Trophoblast cell (in vitro differentiated cells and primary cell): Measurements from ENCODE around the gene DLG2.

ENCODE experiments used
- DNase-seq, 2 donors: peaks; one replicate each; pipeline ENCODE4 v3.0.0-alpha.2; 2016
- H2AFZ ChIP-seq: 2 replicates; pipeline ENCODE4 v1.6.1; 2013; ENCODE audit warnings: low read length, moderate library complexity, mild to moderate bottlenecking; ENCODE audit not compliant: insufficient read depth, poor library complexity
- H2AK5ac ChIP-seq: 2 replicates; pipeline ENCODE4 v1.6.1; 2013; ENCODE audit warnings: mild to moderate bottlenecking, low read length
- H2BK120ac ChIP-seq: 2 replicates; pipeline ENCODE4 v1.6.1; 2013; ENCODE audit warnings: low read length, mild to moderate bottlenecking, moderate library complexity; ENCODE audit not compliant: insufficient read depth, poor library complexity
- H2BK12ac ChIP-seq: 2 replicates; pipeline ENCODE4 v1.6.1; 2013; ENCODE audit warnings: mild to moderate bottlenecking, low read length, moderate library complexity
- H2BK5ac ChIP-seq: 2 replicates; pipeline ENCODE4 v1.6.1; 2013; ENCODE audit warnings: low read length, low read depth, moderate library complexity, mild to moderate bottlenecking; ENCODE audit not compliant: poor library complexity
- H3K14ac ChIP-seq: 2 replicates; pipeline ENCODE4 v1.6.1; 2013; ENCODE audit warnings: mild to moderate bottlenecking, low read length
- H3K18ac ChIP-seq: 2 replicates; pipeline ENCODE4 v1.6.1; 2013; ENCODE audit warnings: mild to moderate bottlenecking, low read length
- H3K23ac ChIP-seq: 2 replicates; pipeline ENCODE4 v1.6.1; 2013; ENCODE audit warnings: low read length
- H3K27ac ChIP-seq: 2 replicates; pipeline ENCODE4 v1.5.1; 2013; ENCODE audit warnings: low read depth, mild to moderate bottlenecking, inconsistent platforms, low read length, moderate library complexity
- H3K27me3 ChIP-seq: 2 replicates; pipeline ENCODE4 v1.6.1; 2013; ENCODE audit warnings: inconsistent platforms, mild to moderate bottlenecking, low read length, moderate library complexity; ENCODE audit not compliant: insufficient read depth
- H3K36me3 ChIP-seq, 2 experiments: 1 replicate in 1 of 2; 2 replicates in 1 of 2; pipeline ENCODE4 v1.6.1; 2013; ENCODE audit warnings: low read length in 2 of 2, mild to moderate bottlenecking in 2 of 2, moderate library complexity in 1 of 2; ENCODE audit not compliant: insufficient read depth in 2 of 2, control insufficient read depth in 1 of 2
- H3K4ac ChIP-seq: 2 replicates; pipeline ENCODE4 v1.6.1; 2013; ENCODE audit warnings: low read depth, mild to moderate bottlenecking, low read length, moderate library complexity
- H3K4me1 ChIP-seq, 2 experiments: 1 replicate in 1 of 2; 2 replicates in 1 of 2; pipeline ENCODE4 v1.6.1; 2013; ENCODE audit warnings: low read length in 2 of 2, mild to moderate bottlenecking in 2 of 2, moderate library complexity in 1 of 2; ENCODE audit not compliant: insufficient read depth in 2 of 2, control insufficient read depth in 1 of 2
- H3K4me2 ChIP-seq: 2 replicates; pipeline ENCODE4 v1.6.1; 2013; ENCODE audit warnings: inconsistent platforms, mild to moderate bottlenecking, low read length, moderate library complexity
- H3K4me3 ChIP-seq: 2 replicates; pipeline ENCODE4 v1.5.1; 2013; ENCODE audit warnings: mild to moderate bottlenecking, low read depth, low read length, inconsistent platforms
- H3K79me1 ChIP-seq: one replicate; pipeline ENCODE4 v1.6.1; 2013; ENCODE audit warnings: low read length
- H3K79me2 ChIP-seq: 2 replicates; pipeline ENCODE4 v1.6.1; 2013; ENCODE audit warnings: low read length, mild to moderate bottlenecking; ENCODE audit not compliant: control insufficient read depth, insufficient read depth, poor library complexity
- H3K9ac ChIP-seq: 2 replicates; pipeline ENCODE4 v1.6.1; 2013; ENCODE audit warnings: mild to moderate bottlenecking, low read length
- H3K9me3 ChIP-seq: 2 replicates; pipeline ENCODE4 v1.6.1; 2013; ENCODE audit warnings: low read depth, mild to moderate bottlenecking, control low read depth, inconsistent platforms, low read length; ENCODE audit not compliant: insufficient read depth
- H4K12ac ChIP-seq: 2 replicates; pipeline ENCODE4 v1.6.1; 2013; ENCODE audit warnings: low read depth, mild to moderate bottlenecking, low read length, moderate library complexity
- H4K8ac ChIP-seq: 2 replicates; pipeline ENCODE4 v1.6.1; 2013; ENCODE audit warnings: low read depth, mild to moderate bottlenecking, low read length, moderate library complexity
- H4K91ac ChIP-seq: one replicate; pipeline ENCODE4 v1.6.1; 2013; ENCODE audit warnings: low read depth, mild to moderate bottlenecking, low read length, moderate library complexity
- WGBS: extraction: QIAGEN DNeasy Blood & Tissue Kit; methylation state at CpG from one replicate; pipeline ENCODE4 v1.1.7; 2013; ENCODE audit warnings: missing lambda C conversion rate; ENCODE audit not compliant: insufficient read length, insufficient coverage; ENCODE audit errors: extremely low coverage; 5-methylcytosine and 5-hydroxymethylcytosine counted together

Gene DLG2

DNA sequence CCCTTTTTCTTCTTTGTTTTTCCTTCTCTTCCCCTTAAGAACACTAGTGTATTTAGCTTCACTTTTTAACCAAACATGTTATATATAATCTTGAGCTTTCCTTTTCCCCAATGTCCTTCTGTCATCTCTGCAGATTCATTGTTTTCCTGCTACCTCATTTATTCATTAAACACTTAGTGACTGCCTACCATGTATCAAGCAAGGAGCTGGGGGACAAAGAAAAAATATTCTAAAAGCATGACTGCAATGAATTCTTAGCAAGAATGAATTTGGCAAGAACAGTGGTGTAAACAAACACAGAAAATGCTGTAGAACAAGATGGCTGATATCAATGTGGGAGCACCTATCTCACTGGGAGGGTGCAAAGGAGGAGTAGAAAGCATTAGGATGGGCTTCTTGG, 2094.0 kb downstream of the DLG2 start:
- H2BK12ac ChIP-seq, result no peak overlapping the region
- H3K23ac ChIP-seq, result no peak overlapping the region
- no peaks in the 10 kb centered on the region for H3K79me2 ChIP-seq
- no peak overlapping the region for H2AFZ ChIP-seq
- no peak overlapping the region for H3K27ac ChIP-seq
- no peak overlapping the region for H3K18ac ChIP-seq
- no peak overlapping the region for H3K4ac ChIP-seq
- no peak overlapping the region for H3K4me3 ChIP-seq
- H3K27me3 ChIP-seq, result no peaks in the 10 kb centered on the region
- no peak overlapping the region for H2BK5ac ChIP-seq
- no peaks in the 10 kb centered on the region for H3K79me1 ChIP-seq
- peak in 1 of 2 donors; percentile 18 for DNase-seq
- H3K9ac ChIP-seq, result no peak overlapping the region
- no peak overlapping the region for H2AK5ac ChIP-seq
- H3K9me3 ChIP-seq, result no peaks in the 10 kb centered on the region
- no peak overlapping the region for H4K12ac ChIP-seq
- no peak overlapping the region for H3K14ac ChIP-seq
- no peak overlapping the region for H4K91ac ChIP-seq
- H3K4me1 ChIP-seq, result no peaks in the 10 kb centered on the region
- no peak overlapping the region for H4K8ac ChIP-seq
- no peak overlapping the region for H2BK120ac ChIP-seq
- H3K36me3 ChIP-seq, result no peaks in the 10 kb centered on the region
- no peak overlapping the region for H3K4me2 ChIP-seq

DNA sequence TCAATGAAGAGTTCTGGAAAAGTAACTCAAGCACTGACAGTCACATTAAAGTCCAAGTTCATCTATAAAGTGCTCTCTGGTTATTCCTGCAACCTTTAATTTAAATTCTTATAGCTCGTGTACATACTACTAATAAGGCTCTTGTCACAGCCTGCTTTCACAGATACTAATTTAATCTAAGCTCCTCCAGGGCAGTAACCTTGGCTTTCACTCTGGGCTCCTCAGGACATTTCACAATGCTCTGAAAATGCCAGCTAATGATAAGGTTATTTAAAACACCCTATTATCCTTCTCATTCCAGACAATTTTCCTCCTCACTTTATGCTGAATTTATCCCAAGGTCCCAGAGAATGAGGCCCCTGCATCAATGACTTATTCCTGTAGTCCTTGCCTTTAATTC, 2098.3 kb downstream of the DLG2 start:
- H2AFZ ChIP-seq, result no peak overlapping the region
- H3K4me3 ChIP-seq, result no peak overlapping the region
- no peak for DNase-seq
- H3K4me1 ChIP-seq, result no peaks in the 10 kb centered on the region
- no peak overlapping the region for H4K8ac ChIP-seq
- H3K14ac ChIP-seq, result no peak overlapping the region
- no peaks in the 10 kb centered on the region for H3K9me3 ChIP-seq
- WGBS, result no CpG with 5 or more reads among the region's 1 CpG
- H3K79me1 ChIP-seq, result no peaks in the 10 kb centered on the region
- H3K79me2 ChIP-seq, result no peaks in the 10 kb centered on the region
- H3K4ac ChIP-seq, result no peak overlapping the region
- no peak overlapping the region for H4K12ac ChIP-seq
- H2AK5ac ChIP-seq, result no peak overlapping the region
- H2BK120ac ChIP-seq, result no peak overlapping the region
- H2BK5ac ChIP-seq, result no peak overlapping the region
- H3K18ac ChIP-seq, result no peak overlapping the region
- no peak overlapping the region for H3K27ac ChIP-seq
- H4K91ac ChIP-seq, result no peak overlapping the region
- no peak overlapping the region for H3K4me2 ChIP-seq
- H2BK12ac ChIP-seq, result no peak overlapping the region
- H3K23ac ChIP-seq, result no peak overlapping the region
- no peaks in the 10 kb centered on the region for H3K27me3 ChIP-seq
- no peak overlapping the region for H3K9ac ChIP-seq
- H3K36me3 ChIP-seq, result no peaks in the 10 kb centered on the region

DNA sequence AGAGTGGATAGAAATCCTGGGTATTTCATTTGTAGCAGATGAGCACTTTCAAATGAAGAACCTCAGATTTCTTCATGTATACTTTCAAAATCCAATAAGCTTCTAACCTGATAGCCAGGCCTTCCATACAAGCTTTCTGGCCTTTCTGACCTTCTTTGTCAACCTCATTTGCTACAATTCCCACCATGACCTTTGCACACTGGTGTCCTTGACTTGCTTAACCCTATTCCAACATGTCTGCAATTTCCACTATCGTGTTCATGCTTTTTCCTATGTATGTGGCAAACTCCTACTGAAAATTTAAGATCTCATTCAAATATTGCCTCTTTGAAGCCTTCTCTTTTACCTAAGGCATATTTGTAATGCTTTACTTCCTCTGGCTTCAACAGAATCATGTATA, 2098.9 kb downstream of the DLG2 start:
- Histone ChIP-seq H3K4me1 (no peaks in the 10 kb centered on the region), H2AK5ac (no peak overlapping the region), H2AFZ (no peak overlapping the region), H3K18ac (no peak overlapping the region), H3K79me2 (no peaks in the 10 kb centered on the region), H3K9ac (no peak overlapping the region), H3K4me2 (no peak overlapping the region), H3K36me3 (no peaks in the 10 kb centered on the region), H3K9me3 (no peaks in the 10 kb centered on the region), H2BK5ac (no peak overlapping the region), H3K27me3 (no peaks in the 10 kb centered on the region), H4K91ac (no peak overlapping the region), H3K4ac (no peak overlapping the region), H3K4me3 (no peak overlapping the region), H4K12ac (no peak overlapping the region), H2BK120ac (no peak overlapping the region), H3K79me1 (no peaks in the 10 kb centered on the region), H3K14ac (no peak overlapping the region), H3K23ac (no peak overlapping the region), H4K8ac (no peak overlapping the region), H3K27ac (no peak overlapping the region), H2BK12ac (no peak overlapping the region)
- no CpG with 5 or more reads among the region's 1 CpG for WGBS
- DNase-seq, result no peak

DNA sequence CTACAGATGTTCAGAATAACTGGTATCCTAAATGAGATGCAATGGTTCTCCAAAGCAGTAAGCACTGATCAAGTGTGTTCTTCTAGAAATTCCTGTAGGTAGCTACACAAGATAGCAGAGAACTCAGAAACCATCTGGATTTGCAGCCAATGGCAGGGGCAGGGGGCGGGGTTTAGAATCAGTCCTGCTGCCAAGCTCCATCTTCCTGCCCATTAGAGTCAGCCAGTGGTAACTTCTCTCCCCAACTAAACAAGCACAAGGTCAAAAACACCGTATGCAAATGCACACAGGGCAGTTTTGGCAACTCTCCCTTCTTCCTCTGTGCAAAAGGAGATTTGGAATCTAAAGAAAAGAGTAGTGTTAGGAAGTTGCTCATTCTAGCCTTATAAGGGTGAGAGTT, 2103.5 kb downstream of the DLG2 start:
- H4K91ac ChIP-seq, result no peak overlapping the region
- no peak overlapping the region for H3K14ac ChIP-seq
- no peaks in the 10 kb centered on the region for H3K9me3 ChIP-seq
- no peak overlapping the region for H2BK12ac ChIP-seq
- no peak overlapping the region for H2BK120ac ChIP-seq
- H3K4me2 ChIP-seq, result no peak overlapping the region
- no peak overlapping the region for H3K4me3 ChIP-seq
- no peaks in the 10 kb centered on the region for H3K36me3 ChIP-seq
- H3K23ac ChIP-seq, result no peak overlapping the region
- no peak overlapping the region for H2BK5ac ChIP-seq
- H3K9ac ChIP-seq, result no peak overlapping the region
- no peaks in the 10 kb centered on the region for H3K79me1 ChIP-seq
- H2AFZ ChIP-seq, result no peak overlapping the region
- no peak overlapping the region for H4K8ac ChIP-seq
- no peak overlapping the region for H3K27ac ChIP-seq
- no peaks in the 10 kb centered on the region for H3K4me1 ChIP-seq
- H3K27me3 ChIP-seq, result no peaks in the 10 kb centered on the region
- H4K12ac ChIP-seq, result no peak overlapping the region
- H3K18ac ChIP-seq, result no peak overlapping the region
- no CpG with 5 or more reads among the region's 2 CpGs for WGBS
- no peak overlapping the region for H3K4ac ChIP-seq
- DNase-seq, result no peak
- no peak overlapping the region for H2AK5ac ChIP-seq
- no peaks in the 10 kb centered on the region for H3K79me2 ChIP-seq

DNA sequence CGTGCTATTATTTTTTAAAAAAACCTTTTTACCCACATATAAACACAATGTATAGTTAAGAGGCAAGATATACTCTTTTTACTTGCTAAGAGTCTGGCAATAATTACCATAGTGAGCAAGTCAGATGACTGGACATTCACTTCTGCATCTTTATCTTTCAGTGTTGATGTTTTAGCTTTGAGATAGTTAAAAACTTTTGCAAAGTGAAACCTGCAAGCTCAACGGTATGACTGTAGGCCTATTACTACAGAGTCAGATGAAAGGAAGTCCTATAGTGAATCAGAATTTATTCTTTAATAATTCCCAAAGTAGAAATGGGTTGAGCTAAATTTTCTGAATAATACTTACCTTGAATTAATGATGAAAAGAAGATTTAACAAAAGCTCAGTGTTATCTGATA, 2104.2 kb downstream of the DLG2 start:
- H3K27me3 ChIP-seq, result no peaks in the 10 kb centered on the region
- H4K91ac ChIP-seq, result no peak overlapping the region
- H4K12ac ChIP-seq, result no peak overlapping the region
- no peak overlapping the region for H3K18ac ChIP-seq
- H2BK120ac ChIP-seq, result no peak overlapping the region
- no peak overlapping the region for H2BK12ac ChIP-seq
- no peaks in the 10 kb centered on the region for H3K79me1 ChIP-seq
- peaks cover 4% of the 10 kb centered on the region for H3K9me3 ChIP-seq
- H2AK5ac ChIP-seq, result no peak overlapping the region
- no peak for DNase-seq
- no peaks in the 10 kb centered on the region for H3K36me3 ChIP-seq
- H2AFZ ChIP-seq, result no peak overlapping the region
- H3K4me2 ChIP-seq, result no peak overlapping the region
- H3K14ac ChIP-seq, result no peak overlapping the region
- no peak overlapping the region for H3K23ac ChIP-seq
- H4K8ac ChIP-seq, result no peak overlapping the region
- WGBS, result no CpG with 5 or more reads among the region's 2 CpGs
- no peaks in the 10 kb centered on the region for H3K4me1 ChIP-seq
- H3K27ac ChIP-seq, result no peak overlapping the region
- no peak overlapping the region for H2BK5ac ChIP-seq
- H3K79me2 ChIP-seq, result no peaks in the 10 kb centered on the region
- H3K4me3 ChIP-seq, result no peak overlapping the region
- H3K4ac ChIP-seq, result no peak overlapping the region
- H3K9ac ChIP-seq, result no peak overlapping the region
